HG02759 (cell line): ENCODE measurements around the gene C9orf43.
"Not testable (repeated sequence)": the region's sequence is repeated elsewhere in the genome, so short reads cannot be mapped to it uniquely, and the experiment has no call there.

ENCODE experiments used
- ATAC-seq: cut with Tn5 transposase; IDR thresholded peaks from one replicate; pipeline ENCODE4 v1.9.1; 2021; ENCODE audit warnings: mild to moderate bottlenecking, moderate library complexity; ENCODE audit not compliant: unreplicated experiment

C9orf43 gene

GRCh38 chr9:113380869-113381378 lies 29.6 kb upstream of the C9orf43 start:
- ATAC-seq = peak; percentile 55

- ATAC-seq = not testable (repeated sequence)
Measured at GRCh38 chr9:113381441-113381840, 29.1 kb upstream of the C9orf43 start.

GRCh38 chr9:113381909-113382411 lies 28.6 kb upstream of the C9orf43 start:
- no peak for ATAC-seq

GRCh38 chr9:113386571-113387393 lies 23.8 kb upstream of the C9orf43 start:
- ATAC-seq = no peak

- no peak for ATAC-seq
Measured at GRCh38 chr9:113387560-113388230, 22.9 kb upstream of the C9orf43 start.

- ATAC-seq = no peak
Measured at GRCh38 chr9:113388833-113389232, 21.7 kb upstream of the C9orf43 start.

- no peak for ATAC-seq
Measured at GRCh38 chr9:113389451-113389850, 21.1 kb upstream of the C9orf43 start.

- ATAC-seq = no peak
Measured at GRCh38 chr9:113390192-113390960, 20.2 kb upstream of the C9orf43 start.

- no peak for ATAC-seq
Measured at GRCh38 chr9:113391917-113392316, 18.6 kb upstream of the C9orf43 start.

- no peak for ATAC-seq
Measured at GRCh38 chr9:113393281-113393680, 17.3 kb upstream of the C9orf43 start.

- ATAC-seq = no peak
Measured at GRCh38 chr9:113395000-113395861, 15.3 kb upstream of the C9orf43 start.

- no peak for ATAC-seq
Measured at GRCh38 chr9:113397203-113397631, 13.3 kb upstream of the C9orf43 start.

GRCh38 chr9:113398796-113399195 lies 11.8 kb upstream of the C9orf43 start:
- ATAC-seq = no peak

GRCh38 chr9:113399646-113400200 lies 10.8 kb upstream of the C9orf43 start:
- ATAC-seq = no peak

- peak; percentile 99 for ATAC-seq
Measured at GRCh38 chr9:113401027-113401792, 9.3 kb upstream of the C9orf43 start, which contains the start of gene ALAD. ALAD (minus strand) TSS chr9:113401284; CDS start chr9:113393559, 7,725 bp downstream.

- no peak for ATAC-seq
Measured at GRCh38 chr9:113403646-113404045, 6.9 kb upstream of the C9orf43 start.

GRCh38 chr9:113406353-113406752 lies 4.2 kb upstream of the C9orf43 start:
- ATAC-seq = not testable (repeated sequence)

- not testable (repeated sequence) for ATAC-seq
Measured at GRCh38 chr9:113406873-113407511, 3.6 kb upstream of the C9orf43 start.
